Common myeloid progenitor, CD34-positive (primary cell): ENCODE results near the gene SLC2A13.

ENCODE experiments used
- CTCF ChIA-PET: fragments of 350-600 bp; sonication (Branson Sonifier 250); formaldehyde crosslinking; loops from one replicate; lab custom pipeline; 2021; ENCODE audit warnings: antibody characterized with exemption; lab: Charles Lee
- POLR2A ChIA-PET: fragments of 350-600 bp; sonication (Branson Sonifier 250); formaldehyde crosslinking; loops from one replicate; lab custom pipeline; 2021; ENCODE audit warnings: antibody characterized with exemption; lab: Charles Lee
- DNase-seq, 3 donors: peaks; one replicate each; pipeline versions ENCODE4 v3.0.0 to v3.0.0-alpha.2; 2013
- H3K27ac ChIP-seq, 2 experiments: 1 replicate in 1 of 2; 2 replicates in 1 of 2; pipeline ENCODE4 v1.7.0; 2013; ENCODE audit warnings: inconsistent platforms in 2 of 2, low read length in 2 of 2, mild to moderate bottlenecking in 2 of 2, low read depth in 1 of 2, moderate library complexity in 1 of 2; ENCODE audit not compliant: severe bottlenecking in 2 of 2, insufficient read depth in 1 of 2, poor library complexity in 1 of 2
- H3K27me3 ChIP-seq, 5 experiments: replicated peaks in 2 of 5; 1 replicate in 3 of 5; 2 replicates in 2 of 5; pipeline versions ENCODE4 v1.6.1 to v1.7.0; 2013; ENCODE audit warnings: low read length in 4 of 5, mild to moderate bottlenecking in 2 of 5, moderate library complexity in 2 of 5, inconsistent platforms in 1 of 5; ENCODE audit not compliant: insufficient read depth in 5 of 5, control insufficient read depth in 4 of 5
- H3K36me3 ChIP-seq, 4 experiments: 1 replicate in 2 of 4; 2 replicates in 2 of 4; pipeline versions ENCODE4 v1.6.1 to v1.7.0; 2013; ENCODE audit warnings: low read length in 3 of 4, control low read depth in 1 of 4, mild to moderate bottlenecking in 1 of 4; ENCODE audit not compliant: control insufficient read depth in 4 of 4, insufficient read depth in 4 of 4
- H3K4me1 ChIP-seq, 4 experiments: 1 replicate in 3 of 4; 2 replicates in 1 of 4; pipeline versions ENCODE4 v1.6.1 to v1.7.1; 2013; ENCODE audit warnings: low read length in 3 of 4, mild to moderate bottlenecking in 3 of 4, control low read depth in 1 of 4, inconsistent platforms in 1 of 4, moderate library complexity in 1 of 4; ENCODE audit not compliant: control insufficient read depth in 4 of 4, insufficient read depth in 4 of 4; ENCODE audit errors: control extremely low read depth in 1 of 4
- H3K4me3 ChIP-seq, 7 experiments: 1 replicate in 4 of 7; 2 replicates in 3 of 7; pipeline versions ENCODE4 v1.5.1 to v1.7.0; 2013; ENCODE audit warnings: mild to moderate bottlenecking in 7 of 7, low read length in 6 of 7, moderate library complexity in 6 of 7, inconsistent platforms in 2 of 7, low read depth in 2 of 7, control low read depth in 1 of 7; ENCODE audit not compliant: insufficient read depth in 4 of 7, control insufficient read depth in 1 of 7; ENCODE audit errors: extremely low read depth in 1 of 7
- H3K9me3 ChIP-seq, 5 experiments: 1 replicate in 4 of 5; 2 replicates in 1 of 5; pipeline versions ENCODE4 v1.6.1 to v1.7.1; 2013; ENCODE audit warnings: low read length in 4 of 5, mild to moderate bottlenecking in 2 of 5, inconsistent platforms in 1 of 5, low read depth in 1 of 5, moderate library complexity in 1 of 5; ENCODE audit not compliant: control insufficient read depth in 4 of 5, insufficient read depth in 2 of 5; ENCODE audit errors: control extremely low read depth in 1 of 5
- WGBS: methylation state at CpG from one replicate; pipeline ENCODE4 v1.1.5; 2013; ENCODE audit not compliant: insufficient coverage; 5-methylcytosine and 5-hydroxymethylcytosine counted together

Gene SLC2A13

GRCh38 chr12:39990122-39991101 lies 115.5 kb downstream of the SLC2A13 start:
- no peak overlapping the region for H3K4me3 ChIP-seq
- no peaks in the 10 kb centered on the region for H3K27me3 ChIP-seq
- WGBS, result 58% methylated on average over 2 of the region's 4 CpGs
- H3K27ac ChIP-seq, result no peak overlapping the region
- no peaks in the 10 kb centered on the region for H3K4me1 ChIP-seq
- H3K9me3 ChIP-seq, result no peaks in the 10 kb centered on the region
- peak; percentile 18 to 60 (median 45) for DNase-seq
- ChIA-PET CTCF (interaction anchor here (0.8 to 1.2 kb wide), 6 partner anchors 14 to 121 kb away, joined by 3 to 4 read pairs (median 4); no protein-coding TSS in a partner anchor), POLR2A (no interaction called here)
- H3K36me3 ChIP-seq, result no peaks in the 10 kb centered on the region

- WGBS, result no CpG with 5 or more reads among the region's 1 CpG
- Histone ChIP-seq H3K9me3 (no peaks in the 10 kb centered on the region), H3K4me3 (no peak overlapping the region), H3K4me1 (no peaks in the 10 kb centered on the region), H3K36me3 (no peaks in the 10 kb centered on the region), H3K27ac (no peak overlapping the region), H3K27me3 (no peaks in the 10 kb centered on the region)
- ChIA-PET POLR2A (no interaction called here), CTCF (interaction anchor here (0.6 to 0.7 kb wide), 3 partner anchors 13 to 44 kb away, joined by 3 to 6 read pairs (median 3); no protein-coding TSS in a partner anchor)
- no peak for DNase-seq
Measured at GRCh38 chr12:39989501-39989900, 116.4 kb downstream of the SLC2A13 start.

GRCh38 chr12:39988574-39988973 lies 117.3 kb downstream of the SLC2A13 start:
- 94% methylated on average over 2 of the region's 2 CpGs for WGBS

GRCh38 chr12:39986674-39987073 lies 119.2 kb downstream of the SLC2A13 start:
- Histone ChIP-seq H3K36me3 (no peaks in the 10 kb centered on the region), H3K27ac (no peak overlapping the region), H3K27me3 (no peaks in the 10 kb centered on the region), H3K9me3 (no peaks in the 10 kb centered on the region), H3K4me3 (no peak overlapping the region), H3K4me1 (no peaks in the 10 kb centered on the region)
- ChIA-PET POLR2A (no interaction called here), CTCF (interaction anchor here (1.3 kb wide), 1 partner anchor 27 kb away, joined by 4 read pairs; no protein-coding TSS in a partner anchor)
- 83% methylated on average over 1 of the region's 2 CpGs for WGBS
- DNase-seq, result no peak

More at GRCh38 chr12:39988574-39988973, 117.3 kb downstream of the SLC2A13 start:
- CTCF ChIA-PET, result no interaction called here
- no peak for DNase-seq
- H3K27ac ChIP-seq, result no peak overlapping the region
- POLR2A ChIA-PET, result no interaction called here
- H3K36me3 ChIP-seq, result no peaks in the 10 kb centered on the region
- no peaks in the 10 kb centered on the region for H3K9me3 ChIP-seq
- H3K27me3 ChIP-seq, result no peaks in the 10 kb centered on the region
- H3K4me1 ChIP-seq, result no peaks in the 10 kb centered on the region
- no peak overlapping the region for H3K4me3 ChIP-seq

- ChIA-PET CTCF (no interaction called here), POLR2A (no interaction called here)
- Histone ChIP-seq H3K4me3 (no peak overlapping the region), H3K9me3 (no peaks in the 10 kb centered on the region), H3K27me3 (no peaks in the 10 kb centered on the region), H3K4me1 (no peaks in the 10 kb centered on the region), H3K36me3 (no peaks in the 10 kb centered on the region), H3K27ac (no peak overlapping the region)
- DNase-seq, result no peak
- WGBS, result 100% methylated on average over 3 of the region's 5 CpGs
Measured at GRCh38 chr12:39984670-39985069, 121.2 kb downstream of the SLC2A13 start.

GRCh38 chr12:39975374-39975918 lies 130.4 kb downstream of the SLC2A13 start:
- CTCF ChIA-PET, result interaction anchor here (0.7 kb wide), 1 partner anchor 15 kb away, joined by 4 read pairs; no protein-coding TSS in a partner anchor

GRCh38 chr12:39972119-39972518 lies 133.8 kb downstream of the SLC2A13 start:
- Histone ChIP-seq H3K27me3 (no peaks in the 10 kb centered on the region), H3K36me3 (no peaks in the 10 kb centered on the region), H3K9me3 (peaks cover 0 to 3% (median 0%) of the 10 kb centered on the region in 5 experiments), H3K4me1 (no peaks in the 10 kb centered on the region), H3K27ac (no peak overlapping the region), H3K4me3 (no peak overlapping the region)
- no peak for DNase-seq
- ChIA-PET CTCF (no interaction called here), POLR2A (no interaction called here)
- WGBS, result 100% methylated on average over 1 of the region's 1 CpG

More at GRCh38 chr12:39975374-39975918, 130.4 kb downstream of the SLC2A13 start:
- POLR2A ChIA-PET, result no interaction called here
- H3K27ac ChIP-seq, result no peak overlapping the region
- no peaks in the 10 kb centered on the region for H3K4me1 ChIP-seq
- no peaks in the 10 kb centered on the region for H3K27me3 ChIP-seq
- H3K4me3 ChIP-seq, result no peak overlapping the region
- no peaks in the 10 kb centered on the region for H3K9me3 ChIP-seq
- H3K36me3 ChIP-seq, result no peaks in the 10 kb centered on the region
- DNase-seq, result no peak
- WGBS, result 80% methylated on average over 1 of the region's 5 CpGs
